ENCODE measurements around the gene BSN. TPM values are rescaled to one million over a fixed set of nuclear protein-coding genes. Genes with fewer than 3 reads are reported as not detected.
"Not testable (repeated sequence)": the region's sequence is repeated elsewhere in the genome, so short reads cannot be mapped to it uniquely, and the experiment has no call there.

Gene BSN
- total RNA-seq, 1 experiment from 2014 or later: 0.87 TPM

DNA sequence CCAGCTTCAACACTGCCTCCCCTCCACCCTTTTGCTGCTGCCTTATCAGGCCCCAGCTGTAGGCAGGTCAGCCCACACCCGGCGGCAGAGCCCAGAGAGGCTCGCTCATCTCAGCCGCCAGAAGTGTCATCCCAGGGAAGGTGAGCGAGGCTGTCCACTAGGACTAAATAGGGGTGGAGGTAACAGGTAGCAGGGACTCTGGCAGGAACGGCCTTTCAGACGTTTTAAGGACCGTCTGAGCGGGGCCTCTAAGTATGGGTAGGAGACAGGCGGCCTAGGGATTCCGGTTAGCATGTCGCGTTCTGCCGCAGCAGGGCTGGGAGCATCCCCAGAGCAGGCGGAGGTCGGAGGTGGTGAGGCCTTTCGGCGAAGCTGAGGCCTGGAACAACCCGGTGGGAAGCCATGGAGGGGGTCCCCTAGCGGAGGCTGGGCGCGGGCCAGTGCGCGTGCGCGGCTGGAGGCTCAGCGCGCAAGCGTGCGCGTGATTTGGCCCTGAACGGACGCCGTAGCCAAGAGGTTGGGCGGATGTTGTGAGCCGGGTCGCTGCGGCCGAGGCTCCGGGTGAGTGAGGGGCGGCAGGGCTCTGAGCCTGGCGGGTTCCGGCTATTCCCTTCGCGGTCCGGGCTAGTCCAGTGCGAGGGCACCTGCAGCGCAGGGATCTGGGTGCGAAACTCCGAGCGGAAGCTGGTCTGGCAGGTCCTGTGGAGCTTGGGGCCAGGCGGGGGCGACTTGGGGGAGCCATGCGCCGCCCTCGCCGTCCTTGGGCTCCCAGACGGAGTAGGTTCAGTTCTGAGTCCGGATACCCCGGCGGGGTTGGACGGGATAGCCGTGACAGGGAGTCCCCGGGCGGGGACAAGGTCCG, 135.0 kb downstream of the BSN start, which contains the start of the genes MST1 and RNF123:
TSS of gene MST1 (minus strand) at position 429 of the 862 bp plus-strand sequence. CDS start 783 bp downstream, outside the sequence.
TSS of gene RNF123 (plus strand) at position 512 of the 862 bp plus-strand sequence. CDS start 1,609 bp downstream, outside the sequence.
- Histone ChIP-seq H3K9me3 (ENCODE audit: control insufficient read depth, insufficient read depth, low read depth, low read length) (no peaks in the 10 kb centered on the region), H3K36me3 (ENCODE audit: control insufficient read depth, insufficient read depth, low read length) (no peaks in the 10 kb centered on the region; the same call in 1 of the 2 replicates), H3K27me3 (ENCODE audit: control insufficient read depth, insufficient read depth, low read length) (no peaks in the 10 kb centered on the region), H3K27ac (ENCODE audit: low read length) (peak within 1 kb of the TSS; percentile 94), H3K4me3 (ENCODE audit: low read depth in 2 of 2, low read length in 2 of 2) (peak within 1 kb of the TSS; percentile 82 to 84), H3K4me1 (ENCODE audit: control insufficient read depth, insufficient read depth, low read length) (no peaks in the 10 kb centered on the region)
- peak; percentile 60 for ATAC-seq
- ChIA-PET CTCF (no interaction called here), POLR2A (no interaction called here)
- no TSS peak for BruUV-seq (replicated peaks)
- in situ Hi-C loops (cut with HindIII; ENCODE audit: low pct_unique_long_range_greater_than_20kb, low sequenced_read_pairs) (no loop called here), intact Hi-C loops (cut with micrococcal nuclease; ENCODE audit: unreplicated experiment) (no loop called here)
- no peak for DNase-seq (ENCODE audit: low read depth, low spot score)
- TF ChIP-seq REST (IDR thresholded peaks at IDR 0.05; ENCODE audit: insufficient read depth in 1 of 2, low read depth in 2 of 2, low read length in 1 of 2) (peak in 1 of 2 experiments; percentile 70; a peak in 1 of 4 replicates), POLR2AphosphoS5 (IDR thresholded peaks at IDR 0.05; ENCODE audit: low read depth, low read length) (peak; percentile 64; the same call in 1 of the 2 replicates), SIN3A (IDR thresholded peaks at IDR 0.05; ENCODE audit: borderline replicate concordance, insufficient read depth, low read depth, low read length) (no peak), TCF7L2 (IDR thresholded peaks at IDR 0.05; ENCODE audit: low read depth, low read length) (no peak)
- TF ChIP-seq, protein P1, sequence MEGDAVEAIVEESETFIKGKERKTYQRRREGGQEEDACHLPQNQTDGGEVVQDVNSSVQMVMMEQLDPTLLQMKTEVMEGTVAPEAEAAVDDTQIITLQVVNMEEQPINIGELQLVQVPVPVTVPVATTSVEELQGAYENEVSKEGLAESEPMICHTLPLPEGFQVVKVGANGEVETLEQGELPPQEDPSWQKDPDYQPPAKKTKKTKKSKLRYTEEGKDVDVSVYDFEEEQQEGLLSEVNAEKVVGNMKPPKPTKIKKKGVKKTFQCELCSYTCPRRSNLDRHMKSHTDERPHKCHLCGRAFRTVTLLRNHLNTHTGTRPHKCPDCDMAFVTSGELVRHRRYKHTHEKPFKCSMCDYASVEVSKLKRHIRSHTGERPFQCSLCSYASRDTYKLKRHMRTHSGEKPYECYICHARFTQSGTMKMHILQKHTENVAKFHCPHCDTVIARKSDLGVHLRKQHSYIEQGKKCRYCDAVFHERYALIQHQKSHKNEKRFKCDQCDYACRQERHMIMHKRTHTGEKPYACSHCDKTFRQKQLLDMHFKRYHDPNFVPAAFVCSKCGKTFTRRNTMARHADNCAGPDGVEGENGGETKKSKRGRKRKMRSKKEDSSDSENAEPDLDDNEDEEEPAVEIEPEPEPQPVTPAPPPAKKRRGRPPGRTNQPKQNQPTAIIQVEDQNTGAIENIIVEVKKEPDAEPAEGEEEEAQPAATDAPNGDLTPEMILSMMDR (IDR thresholded peaks at IDR 0.05): no peak; the same call in 1 of the 2 replicates

GRCh38 chr3:49689908-49690624, 135.8 kb downstream of the BSN start:
- H3K36me3 ChIP-seq (ENCODE audit: control insufficient read depth, insufficient read depth, low read length); ATAC-seq; in situ Hi-C loops (cut with HindIII; ENCODE audit: low pct_unique_long_range_greater_than_20kb, low sequenced_read_pairs); intact Hi-C loops (cut with micrococcal nuclease; ENCODE audit: unreplicated experiment); H3K4me1 ChIP-seq (ENCODE audit: control insufficient read depth, insufficient read depth, low read length); H3K27me3 ChIP-seq (ENCODE audit: control insufficient read depth, insufficient read depth, low read length); CTCF ChIA-PET; POLR2A ChIA-PET; H3K9me3 ChIP-seq (ENCODE audit: control insufficient read depth, insufficient read depth, low read depth, low read length); DNase-seq (ENCODE audit: low read depth, low spot score): not testable (repeated sequence)
- TSS peak; percentile 48 for BruUV-seq (replicated peaks)
- peak overlapping the region; percentile 82 to 84 for H3K4me3 ChIP-seq (ENCODE audit: low read depth in 2 of 2, low read length in 2 of 2)
- H3K27ac ChIP-seq (ENCODE audit: low read length): peak overlapping the region; percentile 94

GRCh38 chr3:49690856-49691255, 136.6 kb downstream of the BSN start:
- H3K4me3 ChIP-seq (ENCODE audit: low read depth in 2 of 2, low read length in 2 of 2); ATAC-seq; H3K9me3 ChIP-seq (ENCODE audit: control insufficient read depth, insufficient read depth, low read depth, low read length); H3K36me3 ChIP-seq (ENCODE audit: control insufficient read depth, insufficient read depth, low read length); intact Hi-C loops (cut with micrococcal nuclease; ENCODE audit: unreplicated experiment); H3K4me1 ChIP-seq (ENCODE audit: control insufficient read depth, insufficient read depth, low read length); in situ Hi-C loops (cut with HindIII; ENCODE audit: low pct_unique_long_range_greater_than_20kb, low sequenced_read_pairs); BruUV-seq (replicated peaks); H3K27ac ChIP-seq (ENCODE audit: low read length); H3K27me3 ChIP-seq (ENCODE audit: control insufficient read depth, insufficient read depth, low read length); POLR2A ChIA-PET; DNase-seq (ENCODE audit: low read depth, low spot score); CTCF ChIA-PET: not testable (repeated sequence)

- intact Hi-C loops (cut with micrococcal nuclease; ENCODE audit: unreplicated experiment); CTCF ChIA-PET; DNase-seq (ENCODE audit: low read depth, low spot score); H3K9me3 ChIP-seq (ENCODE audit: control insufficient read depth, insufficient read depth, low read depth, low read length); H3K36me3 ChIP-seq (ENCODE audit: control insufficient read depth, insufficient read depth, low read length); H3K4me3 ChIP-seq (ENCODE audit: low read depth in 2 of 2, low read length in 2 of 2); BruUV-seq (replicated peaks); H3K27ac ChIP-seq (ENCODE audit: low read length); in situ Hi-C loops (cut with HindIII; ENCODE audit: low pct_unique_long_range_greater_than_20kb, low sequenced_read_pairs); H3K4me1 ChIP-seq (ENCODE audit: control insufficient read depth, insufficient read depth, low read length); H3K27me3 ChIP-seq (ENCODE audit: control insufficient read depth, insufficient read depth, low read length); ATAC-seq; POLR2A ChIA-PET: not testable (repeated sequence)
These were observed 137.2 kb downstream of the BSN start for GRCh38 chr3:49691481-49691880.
